Mammary epithelial cell (primary cell): Measurements from ENCODE around the gene ASB12.

Experiments
- EZH2 ChIP-seq: IDR thresholded peaks from 2 replicates; pipeline ENCODE4 v1.6.1; 2012; ENCODE audit warnings: low read length, inconsistent platforms, borderline replicate concordance
- TF ChIP-seq, protein P1 (sequence below), 2 donors: IDR thresholded peaks in 1 of 2; conservative IDR thresholded peaks in 1 of 2; 2 replicates each; pipeline ENCODE4 v1.5.1; 2011 to 2012; ENCODE audit warnings: inconsistent platforms in 2 of 2, low read length in 2 of 2, mild to moderate bottlenecking in 2 of 2, control low read depth in 1 of 2, low read depth in 1 of 2; ENCODE audit not compliant: insufficient read depth in 1 of 2; ENCODE audit errors: extremely low read depth in 1 of 2

DNA sequence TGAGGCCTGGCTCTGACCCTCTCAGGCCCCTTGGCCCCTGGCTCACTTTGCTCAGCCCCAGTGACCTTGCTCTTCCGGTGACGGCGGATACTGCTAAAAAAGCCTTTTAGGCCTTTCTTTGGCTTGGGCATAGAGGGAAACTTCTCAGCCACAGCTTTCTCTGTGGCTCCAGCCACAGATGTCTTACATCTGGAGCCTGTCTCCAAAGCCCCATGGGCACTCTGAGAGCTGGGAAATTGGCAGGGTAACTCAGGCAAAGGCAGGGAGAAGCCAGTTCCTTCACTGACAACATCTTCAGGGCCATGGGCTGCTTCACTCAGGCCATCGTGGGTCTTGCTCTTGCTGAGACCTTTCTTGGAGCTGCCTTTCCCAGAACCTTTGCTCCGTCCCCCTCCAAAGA is 37.7 kb downstream of the ASB12 start:
- TF ChIP-seq, protein P1, sequence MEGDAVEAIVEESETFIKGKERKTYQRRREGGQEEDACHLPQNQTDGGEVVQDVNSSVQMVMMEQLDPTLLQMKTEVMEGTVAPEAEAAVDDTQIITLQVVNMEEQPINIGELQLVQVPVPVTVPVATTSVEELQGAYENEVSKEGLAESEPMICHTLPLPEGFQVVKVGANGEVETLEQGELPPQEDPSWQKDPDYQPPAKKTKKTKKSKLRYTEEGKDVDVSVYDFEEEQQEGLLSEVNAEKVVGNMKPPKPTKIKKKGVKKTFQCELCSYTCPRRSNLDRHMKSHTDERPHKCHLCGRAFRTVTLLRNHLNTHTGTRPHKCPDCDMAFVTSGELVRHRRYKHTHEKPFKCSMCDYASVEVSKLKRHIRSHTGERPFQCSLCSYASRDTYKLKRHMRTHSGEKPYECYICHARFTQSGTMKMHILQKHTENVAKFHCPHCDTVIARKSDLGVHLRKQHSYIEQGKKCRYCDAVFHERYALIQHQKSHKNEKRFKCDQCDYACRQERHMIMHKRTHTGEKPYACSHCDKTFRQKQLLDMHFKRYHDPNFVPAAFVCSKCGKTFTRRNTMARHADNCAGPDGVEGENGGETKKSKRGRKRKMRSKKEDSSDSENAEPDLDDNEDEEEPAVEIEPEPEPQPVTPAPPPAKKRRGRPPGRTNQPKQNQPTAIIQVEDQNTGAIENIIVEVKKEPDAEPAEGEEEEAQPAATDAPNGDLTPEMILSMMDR (conservative IDR thresholded peaks at IDR 0.05 in 1 of 2, IDR thresholded peaks at IDR 0.05 in 1 of 2; ENCODE audit: extremely low read depth in 1 of 2, insufficient read depth in 1 of 2, low read depth in 1 of 2, low read length in 2 of 2): no peak
- TF ChIP-seq EZH2: no peak
